RWPE1 (cell line): ENCODE data around the gene IKBKE.
"Not testable (repeated sequence)": the region's sequence is repeated elsewhere in the genome, so short reads cannot be mapped to it uniquely, and the experiment has no call there.

ENCODE experiments used
- CTCF ChIA-PET: fragments of 350-600 bp; sonication (Branson Sonifier 250); formaldehyde crosslinking; extraction: SDS; loops from one replicate; lab custom pipeline; 2021; lab: Yijun Ruan, JAX
- POLR2A ChIA-PET: fragments of 400-600 bp; formaldehyde crosslinking; extraction: SDS; loops from one replicate; lab custom pipeline; 2020; ENCODE audit warnings: antibody characterized with exemption; ENCODE audit not compliant: low non-redundant PET; lab: Yijun Ruan, JAX
- DNase-seq: peaks from one replicate; pipeline ENCODE4 v3.0.0; 2012; ENCODE audit warnings: low spot score
- H3K27ac ChIP-seq: fragments of 450-650 bp; 2 replicates; pipeline ENCODE4 v1.5.1; 2017
- CTCF ChIP-seq: fragments of 450-650 bp; conservative IDR thresholded peaks from 2 replicates; pipeline ENCODE4 v1.5.1; 2017; ENCODE audit warnings: low read depth, mild to moderate bottlenecking

The IKBKE gene

GRCh38 chr1:206479183-206480125 is 9.2 kb downstream of the IKBKE start:
- peak; percentile 82 for TF ChIP-seq CTCF
- ChIA-PET CTCF (interaction anchor here (0.5 to 3.5 kb wide), 68 partner anchors 9 to 1494 kb away, joined by 3 to 46 read pairs (median 4); partner anchors contain the start of genes DYRK3, IKBKE and RASSF5), POLR2A (interaction anchor here (1.1 kb wide), 1 partner anchor 9 kb away, joined by 3 read pairs; the partner anchor contains the start of gene IKBKE)

GRCh38 chr1:206480211-206480610 is 9.9 kb downstream of the IKBKE start:
- DNase-seq, result no peak
- H3K27ac ChIP-seq, result no peak overlapping the region
- ChIA-PET CTCF (interaction anchor here (0.6 to 3.5 kb wide), 39 partner anchors 10 to 1493 kb away, joined by 3 to 46 read pairs (median 5); partner anchors contain the start of genes DYRK3, IKBKE and RASSF5), POLR2A (interaction anchor here (1.1 kb wide), 1 partner anchor 10 kb away, joined by 3 read pairs; the partner anchor contains the start of gene IKBKE)
- no peak for TF ChIP-seq CTCF

More at GRCh38 chr1:206479183-206480125, 9.2 kb downstream of the IKBKE start:
- no peak overlapping the region for H3K27ac ChIP-seq
- DNase-seq, result peak; percentile 92

- POLR2A ChIA-PET, result interaction anchor here (0.6 to 1.6 kb wide), 2 partner anchors 13 to 129 kb away, joined by 3 to 4 read pairs; partner anchors contain the start of genes EIF2D and IKBKE
- DNase-seq, result peak; percentile 60
- peak overlapping the region; percentile 29 for H3K27ac ChIP-seq
- no peak for TF ChIP-seq CTCF
- CTCF ChIA-PET, result interaction anchor here (0.6 to 2.6 kb wide), 7 partner anchors 8 to 182 kb away, joined by 3 to 15 read pairs (median 3); no protein-coding TSS in a partner anchor
Observed at GRCh38 chr1:206482611-206483010, 12.3 kb downstream of the IKBKE start.

GRCh38 chr1:206483864-206484263 is 13.6 kb downstream of the IKBKE start:
- CTCF ChIA-PET, result interaction anchor here (0.7 kb wide), 1 partner anchor 276 kb away, joined by 3 read pairs; no protein-coding TSS in a partner anchor
- POLR2A ChIA-PET, DNase-seq, H3K27ac ChIP-seq: not testable (repeated sequence)

GRCh38 chr1:206484901-206485300 is 14.6 kb downstream of the IKBKE start:
- CTCF ChIA-PET, result interaction anchor here (0.7 kb wide), 2 partner anchors 60 to 427 kb away, joined by 3 read pairs; no protein-coding TSS in a partner anchor

More at GRCh38 chr1:206484901-206485300, 14.6 kb downstream of the IKBKE start:
- H3K27ac ChIP-seq, result no peak overlapping the region
- TF ChIP-seq CTCF, result no peak
- POLR2A ChIA-PET, result no interaction called here
- DNase-seq, result no peak
